Stromal cell of bone marrow (primary cell): ENCODE measurements around the gene DPP4.
"Not testable (repeated sequence)": the region's sequence is repeated elsewhere in the genome, so short reads cannot be mapped to it uniquely, and the experiment has no call there.

ENCODE experiments used
- DNase-seq: peaks from one replicate; pipeline ENCODE4 v3.0.0-alpha.2; 2012; ENCODE audit warnings: low read depth

The DPP4 gene

DNA sequence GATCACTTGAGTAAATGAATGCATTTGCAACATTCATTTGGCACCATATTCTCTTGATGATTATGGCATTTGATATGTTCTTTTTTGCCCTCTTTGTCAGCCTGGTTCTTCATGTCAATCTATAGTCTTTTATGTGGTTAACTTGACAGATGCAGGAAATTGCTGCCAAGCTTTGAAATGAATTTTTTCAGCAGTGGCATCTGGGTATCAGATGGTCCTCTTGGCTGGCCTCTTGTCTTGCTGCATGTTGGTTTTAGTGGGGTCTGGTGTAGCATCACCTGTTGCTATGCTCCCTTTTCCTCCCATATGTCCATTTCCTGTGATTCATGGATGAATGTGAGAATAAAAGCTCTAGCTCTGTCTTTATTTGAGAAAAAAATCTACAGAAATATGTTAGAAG, 119.9 kb downstream of the DPP4 start:
- no peak for DNase-seq

DNA sequence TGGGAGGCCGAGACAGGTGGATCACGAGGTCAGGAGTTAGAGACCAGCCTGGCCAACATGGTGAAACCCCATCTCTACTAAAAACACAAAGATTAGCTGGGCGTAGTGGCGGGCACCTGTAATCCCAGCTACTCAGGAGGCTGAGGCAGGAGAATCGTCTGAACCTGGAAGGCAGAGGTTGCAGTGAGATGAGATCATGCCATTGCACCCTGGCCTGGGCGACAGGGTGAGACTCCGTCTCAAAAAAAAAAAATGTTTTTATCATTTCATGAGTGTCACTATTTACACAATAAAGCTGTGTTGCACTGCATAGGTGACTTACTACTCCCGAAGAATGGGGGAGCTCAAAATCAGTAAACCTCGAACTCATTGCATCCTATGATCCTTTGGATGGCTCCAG, 120.6 kb downstream of the DPP4 start:
- not testable (repeated sequence) for DNase-seq

DNA sequence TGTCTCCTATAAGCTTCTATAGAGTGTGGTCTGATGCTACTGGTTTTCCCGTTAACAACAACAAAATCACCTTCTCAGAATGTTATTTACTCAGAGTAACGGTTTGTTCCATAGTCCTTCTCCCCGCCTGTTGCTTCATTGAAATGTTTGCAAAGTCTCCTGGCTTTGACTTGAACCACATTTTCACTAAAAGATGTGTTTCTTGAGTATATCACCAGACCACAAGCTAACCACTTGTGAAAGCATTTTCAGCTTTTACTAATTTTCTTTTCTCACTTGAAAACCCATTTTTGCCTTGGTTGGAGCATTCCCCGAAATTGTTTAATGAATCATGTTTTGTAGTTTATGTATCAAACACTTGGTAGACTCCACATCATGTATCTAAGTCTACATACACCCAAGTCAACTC, 121.2 kb downstream of the DPP4 start:
- no peak for DNase-seq

DNA sequence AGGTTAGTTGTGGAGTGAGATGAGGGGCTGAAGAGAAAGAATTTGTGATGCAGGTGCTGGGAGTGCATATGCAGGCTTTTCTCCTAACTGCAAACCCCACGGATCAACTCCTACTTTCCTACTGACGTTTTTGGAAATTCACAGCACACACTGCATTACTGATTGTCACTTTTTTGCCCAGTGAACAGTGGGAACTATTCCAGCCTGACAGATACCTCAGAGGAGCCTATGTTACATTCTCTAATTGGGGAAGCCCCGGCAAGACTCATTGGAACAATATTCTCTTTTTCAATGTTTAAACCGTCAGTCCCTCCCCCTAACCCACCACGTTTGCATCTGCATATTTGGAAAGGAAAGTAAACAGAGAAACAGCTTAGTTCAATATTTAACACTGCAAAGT, 126.2 kb downstream of the DPP4 start:
- no peak for DNase-seq

DNA sequence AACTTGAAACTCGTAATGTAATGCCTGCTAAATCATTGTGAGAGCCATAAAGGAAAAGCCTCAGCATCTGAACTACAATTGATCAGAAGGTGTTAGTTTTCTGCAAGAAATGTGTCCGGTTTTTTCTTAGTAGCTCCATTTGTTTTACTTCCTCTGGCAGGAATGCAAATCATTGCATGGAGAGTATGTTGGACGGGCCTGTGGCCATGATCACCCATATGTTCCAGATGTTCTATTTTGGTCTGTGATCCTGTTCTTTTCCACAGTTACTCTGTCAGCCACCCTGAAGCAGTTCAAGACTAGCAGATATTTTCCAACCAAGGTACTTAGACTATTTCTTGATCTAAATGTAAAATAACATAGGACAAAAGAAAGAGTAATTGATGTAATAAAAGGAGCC, 126.6 kb downstream of the DPP4 start:
- DNase-seq: no peak

DNA sequence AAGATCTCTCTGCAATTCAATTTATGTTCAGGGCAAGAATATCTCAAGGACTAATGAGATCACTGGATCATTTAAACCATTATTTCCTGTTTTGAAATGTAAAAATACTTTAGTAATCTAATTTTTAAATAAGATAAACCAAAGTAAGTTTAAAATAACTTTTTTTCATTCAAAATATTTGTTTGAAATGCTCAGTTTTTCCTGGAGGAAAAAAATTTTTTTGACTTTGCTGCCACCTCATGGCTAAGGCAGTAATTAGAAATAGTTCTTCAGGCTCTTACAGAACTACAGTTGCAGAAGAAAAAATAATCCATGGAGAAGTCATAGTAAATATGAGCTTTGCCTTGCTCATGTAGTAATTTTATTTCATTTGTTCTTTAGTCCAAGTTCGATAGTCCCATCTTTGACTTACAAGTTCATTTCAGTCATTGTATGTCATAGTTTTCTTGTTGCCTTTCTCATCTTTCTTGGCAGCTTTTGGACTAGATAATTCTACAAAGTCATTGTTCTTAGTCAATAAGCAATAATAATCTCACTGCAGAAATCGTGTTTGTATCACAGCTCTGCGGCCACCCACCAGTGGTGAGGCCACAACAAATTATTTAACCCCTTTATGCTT, 127.4 kb downstream of the DPP4 start:
- DNase-seq: peak; percentile 25

DNA sequence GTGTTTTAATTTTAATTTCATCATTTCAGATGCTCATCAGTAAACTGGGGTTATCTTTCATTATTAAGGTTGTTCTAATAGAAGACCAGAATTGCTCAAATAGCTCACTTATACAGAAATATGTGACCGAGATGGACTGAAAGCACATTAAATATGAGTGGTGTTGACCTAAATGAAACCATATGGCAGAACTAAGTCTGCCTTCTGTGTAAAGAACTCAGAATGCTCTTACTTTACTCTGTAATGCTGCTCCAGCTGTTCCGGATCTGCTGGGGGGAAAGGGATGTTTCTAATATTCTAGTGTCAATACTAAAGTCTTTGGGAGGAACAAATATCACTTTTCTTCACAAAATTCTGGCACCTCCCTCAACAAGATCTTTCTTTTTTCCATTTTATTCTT, 131.0 kb downstream of the DPP4 start:
- DNase-seq: no peak
